AG20443 (cell line): Measurements from ENCODE around the gene CCDC134.
"Not testable (repeated sequence)": the region's sequence is repeated elsewhere in the genome, so short reads cannot be mapped to it uniquely, and the experiment has no call there.

Experiments
- DNase-seq: peaks from one replicate; pipeline ENCODE4 v3.0.0; 2012; ENCODE audit warnings: low spot score, mixed read lengths

The CCDC134 gene

DNA sequence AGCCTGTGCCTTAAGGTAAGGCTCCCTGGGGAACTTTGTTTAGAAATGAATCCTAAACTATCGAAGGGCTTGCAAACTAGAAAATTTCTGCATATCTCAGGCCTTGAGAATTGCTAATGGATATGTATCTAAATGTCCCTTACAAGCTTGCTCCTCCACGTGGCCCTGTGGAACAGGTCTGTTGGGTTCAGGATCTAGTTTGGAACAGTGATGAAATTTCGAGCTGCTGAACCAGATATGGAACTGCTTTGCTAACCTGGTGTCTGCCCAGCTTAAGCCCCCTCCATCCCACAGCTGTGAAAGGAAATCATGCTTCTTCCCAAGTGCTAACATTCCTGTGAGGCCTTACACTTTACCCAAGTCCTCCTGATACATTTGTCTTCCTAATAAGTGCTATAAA lies 44.0 kb downstream of the CCDC134 start:
- DNase-seq, result no peak

GRCh38 chr22:41845380-41846267 lies 45.1 kb downstream of the CCDC134 start:
- no peak for DNase-seq

GRCh38 chr22:41846268-41846987 lies 45.9 kb downstream of the CCDC134 start:
- no peak for DNase-seq

DNA sequence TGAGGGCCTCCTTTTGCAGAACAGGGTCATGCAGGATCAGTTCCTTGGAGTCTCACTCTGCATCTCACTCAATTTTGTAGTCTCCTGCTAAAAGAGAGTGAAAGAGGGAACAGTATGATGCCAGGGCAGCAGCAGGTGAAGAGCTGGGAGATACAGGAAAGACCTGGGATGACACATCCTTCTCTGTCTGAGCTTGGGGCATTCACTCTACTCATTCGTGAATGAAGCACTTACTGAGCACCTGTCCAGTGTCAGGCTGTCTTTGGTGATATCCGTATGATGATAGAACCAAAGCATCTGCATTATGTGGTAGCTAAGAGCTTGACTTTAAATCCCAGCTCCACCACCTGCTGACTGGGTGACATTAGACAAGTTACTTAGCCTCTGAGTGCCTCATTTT lies 46.8 kb downstream of the CCDC134 start:
- DNase-seq, result no peak

DNA sequence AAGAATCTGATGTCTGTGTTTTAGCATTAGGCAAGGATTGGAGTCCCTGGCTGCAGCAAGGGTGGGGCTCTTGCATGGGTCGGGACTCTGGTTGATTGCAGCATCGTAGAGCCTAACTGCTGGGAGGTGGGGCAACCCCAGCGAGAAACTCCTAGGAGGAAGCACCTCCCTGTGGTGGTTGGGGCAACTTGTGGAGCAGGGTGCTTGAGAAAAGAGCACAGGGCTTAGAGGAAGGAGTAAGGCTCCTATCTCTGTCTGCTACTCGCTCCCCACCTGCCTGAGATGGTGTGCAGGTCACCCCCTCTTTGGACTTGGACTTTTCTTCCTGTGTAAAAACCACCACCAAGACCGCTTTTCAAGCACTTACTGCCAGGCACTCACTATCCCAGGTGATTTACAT lies 48.0 kb downstream of the CCDC134 start:
- DNase-seq, result peak; percentile 52

DNA sequence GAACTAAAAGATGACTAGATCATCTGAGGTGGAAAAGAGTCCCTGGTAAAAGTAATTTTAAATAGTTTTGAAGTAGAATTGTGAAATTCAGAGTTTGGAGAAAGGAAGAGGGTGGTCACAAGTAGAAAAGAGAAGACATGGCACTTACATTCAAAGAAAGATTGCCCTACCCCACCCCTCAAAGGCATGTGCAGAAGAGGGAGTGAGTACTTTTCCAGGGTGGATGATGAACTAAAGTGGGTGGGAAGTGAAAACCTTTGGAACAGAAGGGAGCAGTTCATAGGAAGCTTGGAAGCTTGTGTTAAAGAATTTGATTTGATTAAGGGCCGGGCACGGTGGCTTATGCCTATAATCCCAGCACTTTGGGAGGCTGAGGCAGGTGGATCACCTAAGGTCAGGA lies 56.0 kb downstream of the CCDC134 start:
- DNase-seq, result no peak

DNA sequence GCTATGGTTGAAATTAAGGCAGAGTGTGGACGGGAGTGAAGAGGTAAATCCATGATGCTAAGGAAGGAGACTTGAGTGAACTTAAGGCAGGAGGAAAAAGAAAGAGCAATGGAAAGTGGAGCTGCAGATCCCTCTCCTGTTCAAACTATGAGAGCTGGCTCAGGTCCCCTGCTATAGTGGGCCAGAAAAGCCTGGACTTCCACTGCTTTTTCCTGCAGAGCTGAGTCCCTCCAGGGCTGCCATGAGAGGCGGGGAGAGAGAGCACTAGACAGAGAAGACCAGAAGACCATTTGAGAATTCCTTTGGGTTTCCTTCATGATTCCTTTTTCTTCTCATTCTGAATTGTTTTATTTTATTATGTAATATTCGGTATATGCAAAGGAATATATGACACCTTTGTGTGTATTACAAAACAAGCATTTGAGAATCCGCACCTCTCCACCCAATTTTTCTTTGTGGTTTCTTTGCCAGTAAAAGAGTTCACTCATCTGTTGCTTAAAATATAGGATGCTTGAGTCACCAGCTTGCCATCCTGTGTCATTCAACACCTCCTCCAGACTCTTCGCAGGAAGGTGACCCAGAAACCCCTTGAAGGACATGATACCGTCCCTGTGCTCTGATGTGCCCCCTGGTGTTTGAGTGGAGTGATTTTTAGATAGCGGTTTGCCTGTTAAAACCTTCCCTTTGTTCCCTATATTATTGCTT lies 56.8 kb downstream of the CCDC134 start:
- DNase-seq, result peak; percentile 33

GRCh38 chr22:41857860-41858199 lies 57.4 kb downstream of the CCDC134 start:
- no peak for DNase-seq

DNA sequence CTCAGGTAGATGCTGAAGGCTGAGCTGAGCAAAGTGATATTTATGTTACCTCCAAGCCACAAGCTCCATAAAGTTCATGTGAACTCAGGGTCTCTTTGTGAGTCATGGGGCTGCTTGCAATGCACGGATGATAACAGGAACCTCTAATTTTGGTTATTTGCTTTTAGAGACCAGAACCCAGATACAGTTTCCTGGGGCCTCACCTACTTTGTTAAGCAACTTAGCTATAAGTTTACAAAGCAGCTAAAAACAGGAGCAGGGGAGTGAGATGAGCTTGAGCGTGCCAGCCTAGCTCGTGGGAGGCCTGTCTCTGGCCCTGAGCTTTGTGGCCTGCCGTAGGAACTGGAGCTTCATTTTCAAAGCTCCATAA lies 61.7 kb downstream of the CCDC134 start:
- DNase-seq, result no peak

GRCh38 chr22:41862530-41863266 lies 62.2 kb downstream of the CCDC134 start:
- DNase-seq, result no peak

DNA sequence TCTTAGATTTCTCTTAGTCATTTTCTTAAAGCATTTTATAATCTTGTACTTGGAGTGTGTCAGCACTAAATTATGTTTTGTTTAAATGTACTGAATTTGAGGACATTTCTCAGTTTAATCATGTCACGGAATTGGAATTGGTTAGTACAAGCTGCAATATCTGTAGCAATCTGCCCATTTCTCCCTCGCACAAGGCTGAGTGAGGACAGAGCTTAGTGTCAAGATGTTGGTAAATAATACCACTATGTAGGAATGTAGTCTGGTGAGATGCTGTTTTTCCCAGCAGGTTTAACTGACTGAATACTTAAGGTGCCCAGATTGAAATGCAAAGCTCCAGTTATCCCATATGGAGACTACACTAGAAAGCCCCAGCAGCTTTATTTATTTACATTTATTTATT lies 63.0 kb downstream of the CCDC134 start:
- DNase-seq, result no peak

DNA sequence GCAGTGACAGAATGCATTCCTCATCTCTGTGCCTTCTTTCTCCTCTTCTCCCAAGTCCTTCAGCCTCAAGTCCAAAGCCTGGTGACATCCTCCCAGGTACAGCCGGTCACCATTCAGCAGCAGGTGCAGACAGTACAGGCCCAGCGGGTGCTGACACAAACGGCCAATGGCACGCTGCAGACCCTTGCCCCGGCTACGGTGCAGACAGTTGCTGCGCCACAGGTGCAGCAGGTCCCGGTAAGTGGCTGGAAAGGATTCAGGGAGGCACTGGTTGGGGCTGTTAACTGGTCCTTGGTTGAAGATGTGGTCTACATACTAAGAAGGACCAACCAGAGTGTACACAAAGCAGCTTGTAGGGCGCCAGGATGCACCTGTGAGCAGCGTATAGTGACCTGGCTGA lies 68.1 kb downstream of the CCDC134 start:
- DNase-seq, result no peak

DNA sequence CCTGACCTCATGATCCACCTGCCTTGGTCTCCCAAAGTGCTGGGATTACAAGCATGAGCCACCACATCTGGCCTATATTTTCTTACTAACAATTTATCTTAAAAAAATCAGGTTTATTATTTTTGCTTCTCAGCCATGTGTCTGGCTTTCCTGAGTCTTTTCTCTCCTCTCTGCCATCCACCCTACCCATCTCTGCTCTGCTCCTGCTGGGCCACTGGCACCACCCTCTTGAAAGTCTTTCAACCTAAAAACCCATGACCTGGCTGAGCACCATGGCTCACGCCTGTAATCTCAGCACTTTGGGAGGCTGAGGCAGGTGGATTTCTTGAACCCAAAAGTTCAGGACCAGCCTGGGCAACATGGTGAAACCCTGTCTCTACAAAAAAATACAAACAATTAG lies 69.6 kb downstream of the CCDC134 start:
- not testable (repeated sequence) for DNase-seq

GRCh38 chr22:41870786-41871185 lies 70.3 kb downstream of the CCDC134 start:
- no peak for DNase-seq

DNA sequence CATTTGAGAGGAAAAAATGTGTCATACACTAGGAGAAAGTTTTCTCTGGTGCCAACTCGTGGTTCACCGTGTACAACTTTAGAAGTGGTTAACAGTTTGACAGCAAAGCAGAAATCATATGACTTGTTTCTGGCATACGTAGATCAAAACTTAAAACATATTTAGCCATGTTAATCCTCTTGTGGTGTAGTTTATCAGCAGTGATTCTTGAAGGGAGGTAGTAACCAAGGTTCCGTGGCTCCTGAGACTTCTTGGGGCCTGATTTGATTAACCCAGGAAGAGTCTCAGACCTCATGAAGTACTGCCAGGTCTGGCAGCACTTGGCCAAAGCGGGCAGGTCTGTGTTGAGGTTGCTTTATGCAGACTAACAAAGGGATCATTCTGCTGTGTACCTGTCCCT lies 72.9 kb downstream of the CCDC134 start:
- no peak for DNase-seq

DNA sequence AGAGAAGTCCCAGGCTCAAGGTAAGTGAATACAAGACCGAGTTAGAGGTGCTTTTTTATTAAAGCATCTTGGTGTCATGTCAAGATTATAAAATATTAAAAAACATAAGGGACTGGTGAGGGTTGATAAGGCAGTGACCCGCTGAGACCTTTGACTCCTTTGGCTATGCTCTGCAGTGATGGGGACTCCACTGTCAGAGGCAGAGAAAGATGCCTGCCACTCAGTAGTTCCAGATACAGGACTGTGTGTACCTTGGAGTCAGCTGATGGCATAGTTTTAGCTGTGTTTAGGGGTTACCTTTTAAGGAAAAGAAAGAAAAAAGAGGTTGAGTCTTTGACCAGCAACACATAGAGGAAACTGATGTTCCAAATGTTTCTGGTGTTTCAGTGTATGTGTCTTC lies 73.6 kb downstream of the CCDC134 start:
- no peak for DNase-seq

- no peak for DNase-seq
Measured at GRCh38 chr22:41875531-41876270, 75.2 kb downstream of the CCDC134 start.
